Measurements from ENCODE around the gene NRTN.

NRTN gene

DNA sequence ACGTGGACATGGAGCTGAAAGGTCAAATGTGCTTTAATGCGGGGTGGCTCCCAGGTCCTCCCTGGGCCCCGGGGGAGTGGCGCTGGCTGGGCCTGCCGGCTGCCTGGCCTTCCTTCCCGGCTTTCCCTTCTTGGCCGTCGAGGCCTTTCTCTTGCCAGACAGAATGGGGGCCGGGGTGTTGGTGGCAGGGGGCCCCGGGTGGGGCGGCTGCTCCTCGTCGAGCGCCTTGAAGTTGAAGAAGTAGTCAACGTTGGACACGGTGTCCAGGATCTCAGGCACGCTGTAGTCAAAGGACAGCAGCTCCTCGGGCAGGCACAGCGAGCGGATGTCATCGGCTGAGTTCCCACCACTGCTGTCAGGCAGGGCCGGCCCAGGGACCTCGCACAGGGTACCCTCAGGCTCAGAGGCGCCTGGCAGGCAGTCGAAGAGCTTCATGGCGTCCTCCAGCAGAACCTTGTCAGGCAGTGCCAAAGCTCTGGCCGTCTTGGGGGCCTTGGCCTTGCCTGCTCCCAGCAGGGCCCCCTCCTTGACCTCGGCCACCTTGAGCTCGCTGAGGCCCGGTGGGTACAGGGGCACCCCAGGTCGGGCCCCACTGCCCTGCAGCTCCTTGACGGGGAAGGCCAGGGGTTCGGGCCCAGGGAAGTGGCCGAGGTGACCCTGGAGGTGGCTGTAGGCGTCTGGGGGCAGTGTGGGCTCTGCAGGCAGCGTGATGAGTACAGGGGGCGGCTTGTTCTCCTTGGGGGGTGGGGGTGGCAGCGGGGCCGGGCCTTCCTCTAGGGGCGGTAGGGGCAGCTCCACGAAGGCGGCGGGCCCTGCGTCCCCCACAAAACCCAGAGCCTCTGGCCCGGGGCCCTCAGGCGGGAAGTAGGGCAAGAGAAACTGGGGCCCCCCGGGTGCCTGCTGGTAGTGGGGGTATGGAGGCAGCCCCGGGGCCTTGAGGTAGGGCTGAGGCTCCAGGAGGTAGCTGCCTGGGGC, 21.6 kb upstream of the NRTN start:
- Histone ChIP-seq H3K9ac (ENCODE audit: low read length) (no peak overlapping the region), H3K4me1 (ENCODE audit: insufficient read depth, low read length) (no peaks in the 10 kb centered on the region), H3K36me3 (ENCODE audit: insufficient read depth, low read length) (peaks cover 26% of the 10 kb centered on the region), H3K27me3 (ENCODE audit: control insufficient read depth in 1 of 2, insufficient read depth in 2 of 2, low read length in 2 of 2) (no peaks in the 10 kb centered on the region), H3K4me3 (ENCODE audit: low read depth in 1 of 2, low read length in 2 of 2) (no peak overlapping the region), H3K9me3 (ENCODE audit: low read length) (no peaks in the 10 kb centered on the region), H3K27ac (ENCODE audit: low read depth, low read length) (no peak overlapping the region)

DNA sequence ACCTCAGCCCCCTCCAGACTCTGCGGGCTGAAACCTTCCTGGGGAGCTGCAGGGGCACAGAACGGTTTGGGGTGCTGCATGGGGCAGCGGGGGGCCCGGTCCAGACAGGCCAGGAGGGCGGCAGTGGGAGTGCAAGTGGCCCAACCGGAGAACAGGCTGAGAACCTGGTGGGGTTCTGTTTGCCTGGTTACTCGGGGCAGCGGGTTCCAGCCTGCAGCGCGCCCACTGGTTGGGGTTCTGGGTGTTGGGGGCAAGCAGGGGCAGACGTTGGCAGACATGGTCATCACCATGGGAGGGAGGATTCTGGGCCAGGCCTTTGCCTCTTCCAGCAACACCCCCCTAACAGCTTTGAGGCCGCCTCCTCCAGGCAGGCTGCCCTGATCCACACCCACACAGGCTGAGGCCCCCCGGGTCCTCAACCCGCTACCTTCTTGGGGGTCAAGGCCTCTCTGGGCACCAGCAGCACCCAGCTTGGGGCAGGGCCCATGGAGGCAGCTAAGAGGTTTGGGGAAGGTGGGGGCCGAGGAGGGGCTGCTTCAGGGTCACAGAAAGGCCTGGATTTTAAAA, 20.2 kb upstream of the NRTN start, which contains the start of gene PRR22:
TSS of gene PRR22 (minus strand) at position 166 of the 567 bp plus-strand sequence. CDS start at position 80, 86 bp downstream.
- H3K27me3 ChIP-seq (ENCODE audit: control insufficient read depth in 1 of 2, insufficient read depth in 2 of 2, low read length in 2 of 2): no peaks in the 10 kb centered on the region
- H3K27ac ChIP-seq (ENCODE audit: low read depth, low read length): no peak within 1 kb of the TSS
- peaks cover 39% of the 10 kb centered on the region for H3K36me3 ChIP-seq (ENCODE audit: insufficient read depth, low read length)
- no peak within 1 kb of the TSS for H3K4me3 ChIP-seq (ENCODE audit: low read depth in 1 of 2, low read length in 2 of 2)
- H3K4me1 ChIP-seq (ENCODE audit: insufficient read depth, low read length): peaks cover 2% of the 10 kb centered on the region
- H3K9me3 ChIP-seq (ENCODE audit: low read length): no peaks in the 10 kb centered on the region
- no peak within 1 kb of the TSS for H3K9ac ChIP-seq (ENCODE audit: low read length)

DNA sequence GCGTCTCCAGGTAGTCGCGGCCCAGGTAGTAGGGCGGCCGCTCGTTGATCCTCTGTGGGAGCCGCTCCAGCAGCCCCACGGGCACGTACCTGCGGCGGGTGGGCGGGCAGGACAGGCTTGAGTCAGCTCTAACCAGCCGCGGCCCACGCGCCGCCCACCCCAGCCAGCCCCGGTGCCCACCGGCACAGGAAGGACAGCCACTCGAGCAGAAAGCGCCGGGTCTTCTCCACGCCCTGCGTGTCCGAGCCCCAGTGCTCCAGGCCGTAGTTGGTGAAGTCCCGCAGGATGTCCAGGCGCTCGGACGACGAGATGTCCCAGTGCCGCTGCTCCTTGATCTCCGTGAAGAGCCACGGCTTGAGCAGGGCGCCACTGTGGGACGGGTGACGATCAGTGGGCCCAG, 19.4 kb upstream of the NRTN start:
- H3K4me1 ChIP-seq (ENCODE audit: insufficient read depth, low read length): peaks cover 9% of the 10 kb centered on the region
- H3K27ac ChIP-seq (ENCODE audit: low read depth, low read length): no peak overlapping the region
- no peak overlapping the region for H3K4me3 ChIP-seq (ENCODE audit: low read depth in 1 of 2, low read length in 2 of 2)
- H3K9me3 ChIP-seq (ENCODE audit: low read length): no peaks in the 10 kb centered on the region
- peaks cover 45% of the 10 kb centered on the region for H3K36me3 ChIP-seq (ENCODE audit: insufficient read depth, low read length)
- H3K9ac ChIP-seq (ENCODE audit: low read length): no peak overlapping the region
- no peaks in the 10 kb centered on the region for H3K27me3 ChIP-seq (ENCODE audit: control insufficient read depth in 1 of 2, insufficient read depth in 2 of 2, low read length in 2 of 2)

DNA sequence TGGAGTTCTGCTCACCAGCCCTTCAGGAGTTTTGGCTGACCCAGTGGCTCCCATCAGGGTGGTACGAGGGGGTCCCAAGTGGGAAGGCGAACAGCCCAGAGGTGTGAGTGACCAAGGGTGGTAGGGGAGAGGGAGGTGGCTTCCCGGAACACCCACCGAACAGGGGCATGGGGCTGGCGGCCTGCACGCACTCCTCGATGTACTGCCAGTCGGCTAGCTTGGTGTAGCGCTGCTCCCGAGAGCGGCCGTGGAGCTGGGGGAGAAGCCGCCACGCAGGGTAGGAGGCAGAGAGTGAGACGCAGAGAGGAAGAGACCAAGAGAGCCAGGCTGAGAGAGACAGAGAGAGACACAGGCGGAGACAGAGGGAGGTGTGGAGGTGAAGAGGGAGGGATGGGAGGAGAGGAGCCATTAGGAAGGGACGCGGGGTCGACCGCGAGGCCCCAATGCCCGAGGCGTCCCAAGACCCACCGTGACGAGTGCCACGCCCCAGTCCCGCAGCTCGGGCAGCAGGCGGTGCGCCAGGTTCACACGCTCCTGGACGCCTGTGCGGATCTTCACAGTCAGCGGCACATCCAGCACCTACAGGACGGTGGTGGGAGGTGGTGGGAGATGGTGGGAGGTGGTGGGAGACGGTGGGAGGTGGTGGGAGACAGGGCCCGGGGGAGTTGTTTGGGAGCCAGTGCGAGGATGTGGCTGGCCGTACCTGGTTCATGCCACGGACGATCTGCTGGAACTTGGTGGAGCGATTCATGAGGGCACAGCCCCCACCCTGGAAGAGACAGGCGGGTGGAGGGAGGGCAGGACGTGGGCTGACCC, 18.1 kb upstream of the NRTN start:
- Histone ChIP-seq H3K4me3 (ENCODE audit: low read depth in 1 of 2, low read length in 2 of 2) (no peak overlapping the region), H3K4me1 (ENCODE audit: insufficient read depth, low read length) (peaks cover 9% of the 10 kb centered on the region), H3K9me3 (ENCODE audit: low read length) (no peaks in the 10 kb centered on the region), H3K36me3 (ENCODE audit: insufficient read depth, low read length) (peaks cover 45% of the 10 kb centered on the region), H3K9ac (ENCODE audit: low read length) (no peak overlapping the region), H3K27me3 (ENCODE audit: control insufficient read depth in 1 of 2, insufficient read depth in 2 of 2, low read length in 2 of 2) (no peaks in the 10 kb centered on the region), H3K27ac (ENCODE audit: low read depth, low read length) (no peak overlapping the region)

DNA sequence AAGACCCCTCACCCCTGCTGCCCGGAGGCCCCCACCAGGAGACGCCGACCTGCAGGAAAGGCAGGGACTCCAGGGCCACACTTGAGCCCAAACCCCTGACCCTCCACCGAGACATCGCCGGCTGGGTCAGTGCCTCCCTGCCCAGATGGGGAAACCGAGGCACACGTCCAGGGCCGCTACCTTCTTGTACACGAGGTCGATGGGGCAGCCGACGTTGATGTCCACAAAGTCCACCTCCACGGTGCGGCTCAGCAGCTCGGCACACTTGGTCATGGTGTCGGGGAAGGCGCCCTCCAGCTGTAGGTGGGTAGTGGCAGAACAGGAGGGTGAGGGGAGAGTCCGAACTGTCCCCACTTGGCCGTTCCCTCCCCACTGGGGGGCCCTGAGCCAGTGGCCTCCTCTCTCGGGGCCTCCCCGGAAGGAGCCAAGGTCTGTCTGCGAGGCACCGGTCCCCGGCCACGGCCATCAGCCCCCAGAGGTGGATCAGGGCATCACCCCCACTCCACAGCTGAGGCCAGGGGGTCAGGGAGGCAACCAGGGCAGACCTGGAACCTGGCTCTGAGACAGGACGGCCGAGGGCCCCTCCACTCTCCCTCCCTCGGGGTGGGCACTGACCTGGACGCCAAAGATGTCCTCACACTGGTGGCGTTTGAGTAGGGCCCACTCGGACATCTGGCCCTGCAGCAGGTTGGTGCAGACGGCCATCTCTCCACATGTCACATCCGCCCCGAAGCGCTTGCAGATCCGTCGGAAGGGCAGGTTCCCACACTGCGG, 17.3 kb upstream of the NRTN start:
- H3K4me3 ChIP-seq (ENCODE audit: low read depth in 1 of 2, low read length in 2 of 2): no peak overlapping the region
- peaks cover 9% of the 10 kb centered on the region for H3K4me1 ChIP-seq (ENCODE audit: insufficient read depth, low read length)
- H3K36me3 ChIP-seq (ENCODE audit: insufficient read depth, low read length): peaks cover 45% of the 10 kb centered on the region
- H3K9ac ChIP-seq (ENCODE audit: low read length): no peak overlapping the region
- no peaks in the 10 kb centered on the region for H3K9me3 ChIP-seq (ENCODE audit: low read length)
- H3K27ac ChIP-seq (ENCODE audit: low read depth, low read length): no peak overlapping the region
- no peaks in the 10 kb centered on the region for H3K27me3 ChIP-seq (ENCODE audit: control insufficient read depth in 1 of 2, insufficient read depth in 2 of 2, low read length in 2 of 2)

DNA sequence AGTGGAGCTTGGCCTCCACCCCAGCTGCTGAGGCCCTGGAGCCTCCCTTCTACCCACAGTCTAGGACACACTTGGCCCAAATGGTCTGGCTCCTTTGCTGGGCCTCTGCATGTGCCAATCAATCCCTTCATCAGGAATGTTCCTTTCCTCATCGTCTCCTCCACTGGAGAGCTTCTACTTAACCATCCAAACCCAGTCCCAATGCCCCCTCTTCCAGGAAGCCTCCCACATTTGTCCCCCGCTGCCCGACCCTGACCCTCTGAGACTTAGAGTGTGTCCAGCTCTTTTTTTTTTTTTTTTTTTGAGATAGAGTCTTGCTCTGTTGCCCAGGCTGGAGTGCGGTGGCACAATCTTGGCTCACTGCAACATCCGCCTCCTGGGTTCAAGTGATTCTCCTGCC, 16.4 kb upstream of the NRTN start:
- Histone ChIP-seq H3K9ac (ENCODE audit: low read length) (no peak overlapping the region), H3K4me3 (ENCODE audit: low read depth in 1 of 2, low read length in 2 of 2) (no peak overlapping the region), H3K27ac (ENCODE audit: low read depth, low read length) (no peak overlapping the region), H3K27me3 (ENCODE audit: control insufficient read depth in 1 of 2, insufficient read depth in 2 of 2, low read length in 2 of 2) (no peaks in the 10 kb centered on the region), H3K36me3 (ENCODE audit: insufficient read depth, low read length) (peaks cover 45% of the 10 kb centered on the region), H3K9me3 (ENCODE audit: low read length) (no peaks in the 10 kb centered on the region), H3K4me1 (ENCODE audit: insufficient read depth, low read length) (peaks cover 9% of the 10 kb centered on the region)

DNA sequence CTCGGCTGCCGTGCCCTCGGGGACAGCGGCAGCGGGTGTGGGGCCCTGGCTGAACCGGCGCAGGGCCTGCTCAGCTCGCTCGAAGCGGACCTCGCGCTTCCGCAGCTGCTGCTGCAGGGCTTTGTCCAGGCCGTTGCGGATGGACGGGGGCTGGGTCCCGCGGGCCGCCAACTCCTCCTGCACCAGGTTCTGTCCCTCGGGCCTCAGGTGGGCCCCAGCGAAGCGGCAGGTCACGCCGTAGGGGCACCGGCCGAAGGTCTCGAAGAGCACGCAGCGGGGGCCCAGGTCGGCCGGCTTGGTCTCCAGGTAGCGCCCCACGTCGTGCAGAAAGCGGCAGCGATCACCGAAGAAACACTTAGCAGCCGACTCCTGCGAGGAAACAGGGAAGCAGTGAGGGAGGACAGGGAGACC, 15.5 kb upstream of the NRTN start:
- H3K9ac ChIP-seq (ENCODE audit: low read length): no peak overlapping the region
- H3K27me3 ChIP-seq (ENCODE audit: control insufficient read depth in 1 of 2, insufficient read depth in 2 of 2, low read length in 2 of 2): no peaks in the 10 kb centered on the region
- H3K36me3 ChIP-seq (ENCODE audit: insufficient read depth, low read length): peaks cover 45% of the 10 kb centered on the region
- no peaks in the 10 kb centered on the region for H3K9me3 ChIP-seq (ENCODE audit: low read length)
- H3K4me1 ChIP-seq (ENCODE audit: insufficient read depth, low read length): peaks cover 9% of the 10 kb centered on the region
- H3K4me3 ChIP-seq (ENCODE audit: low read depth in 1 of 2, low read length in 2 of 2): no peak overlapping the region
- no peak overlapping the region for H3K27ac ChIP-seq (ENCODE audit: low read depth, low read length)

DNA sequence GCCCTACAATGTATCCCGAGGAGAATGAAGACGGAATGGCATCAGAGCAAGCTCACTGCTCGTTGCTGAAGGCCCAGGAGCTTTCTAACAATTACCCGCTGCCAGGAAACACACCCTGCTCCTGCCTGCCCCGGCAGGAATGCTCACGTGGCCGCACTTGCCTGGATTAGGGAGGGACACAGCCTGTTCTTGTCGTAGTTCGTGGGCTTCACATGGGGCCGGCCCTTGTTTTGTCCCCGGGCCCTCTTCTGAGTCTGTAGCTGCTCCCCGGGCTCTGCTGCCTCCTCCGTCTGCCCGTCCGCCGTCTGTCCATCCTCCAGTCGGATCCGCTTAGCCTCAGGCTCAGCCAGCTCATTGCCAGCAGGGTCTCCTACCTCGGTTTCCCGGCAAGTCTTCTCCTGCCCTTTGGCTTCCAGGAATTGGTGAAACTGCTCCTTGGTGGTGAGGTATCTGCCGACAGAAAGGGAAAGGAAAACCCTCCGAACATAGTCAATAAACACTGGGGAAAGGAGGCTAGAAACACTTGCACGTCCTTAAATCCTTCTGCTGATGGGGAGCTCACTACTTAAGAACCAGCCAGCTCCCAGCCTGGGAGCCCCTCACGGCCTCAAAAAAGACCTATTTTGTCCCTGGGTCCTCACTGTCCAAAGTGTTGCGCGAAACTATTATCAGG, 14.8 kb upstream of the NRTN start:
- H3K4me3 ChIP-seq (ENCODE audit: low read depth in 1 of 2, low read length in 2 of 2): peak overlapping the region; percentile 78 to 100
- no peaks in the 10 kb centered on the region for H3K27me3 ChIP-seq (ENCODE audit: control insufficient read depth in 1 of 2, insufficient read depth in 2 of 2, low read length in 2 of 2)
- H3K36me3 ChIP-seq (ENCODE audit: insufficient read depth, low read length): peaks cover 45% of the 10 kb centered on the region
- peak overlapping the region; percentile 99 for H3K27ac ChIP-seq (ENCODE audit: low read depth, low read length)
- H3K9ac ChIP-seq (ENCODE audit: low read length): no peak overlapping the region
- no peaks in the 10 kb centered on the region for H3K9me3 ChIP-seq (ENCODE audit: low read length)
- peaks cover 9% of the 10 kb centered on the region for H3K4me1 ChIP-seq (ENCODE audit: insufficient read depth, low read length)

DNA sequence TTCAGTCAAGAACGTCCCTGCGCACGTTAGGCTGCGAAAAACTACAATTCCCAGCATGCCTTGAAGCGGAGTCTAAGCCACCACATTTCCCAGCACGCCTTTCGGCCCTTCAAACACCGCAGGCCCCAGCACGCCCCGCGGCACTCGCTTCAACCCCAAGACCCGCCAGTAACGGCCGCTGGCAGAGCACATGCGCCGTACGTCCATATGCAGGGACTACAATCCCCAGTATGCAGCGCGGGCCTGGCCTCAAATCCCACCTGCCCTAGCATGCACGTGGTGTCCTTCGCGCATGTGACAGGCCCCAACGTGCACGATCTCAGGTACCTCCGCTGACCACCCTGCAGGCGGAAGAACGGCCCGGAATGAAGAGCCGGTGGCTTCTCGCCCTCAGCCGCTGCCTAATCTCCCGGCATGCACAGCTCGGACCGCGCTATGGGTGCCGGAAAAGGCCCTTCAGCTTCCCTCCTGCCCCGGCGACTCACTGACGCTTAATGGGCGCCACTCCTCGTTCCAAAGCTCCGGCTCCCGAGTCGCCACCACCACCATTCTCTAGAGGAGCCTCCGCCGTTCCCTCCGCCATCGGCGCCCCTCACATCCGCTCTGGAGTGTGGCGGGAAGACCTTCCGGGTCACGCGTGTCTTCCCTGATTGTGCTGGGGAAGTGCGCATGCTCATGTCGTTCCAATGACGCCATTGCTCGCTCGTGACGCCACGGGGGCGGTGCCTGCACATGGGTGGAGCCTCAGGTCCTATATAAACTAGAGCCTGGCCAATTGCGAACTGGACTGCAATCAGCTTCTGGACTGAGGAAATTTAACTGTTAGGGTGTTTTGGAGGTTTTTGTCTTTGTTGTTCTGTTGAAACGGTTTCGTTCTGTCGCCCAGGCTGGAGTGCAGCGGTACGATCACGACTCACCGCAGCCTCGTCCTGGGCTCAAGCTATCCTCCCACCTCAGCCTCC, 14.0 kb upstream of the NRTN start, which contains the start of gene DUS3L:
TSS of gene DUS3L (minus strand) at position 605 of the 962 bp plus-strand sequence. CDS start at position 583, 22 bp downstream.
- H3K27me3 ChIP-seq (ENCODE audit: control insufficient read depth in 1 of 2, insufficient read depth in 2 of 2, low read length in 2 of 2): no peaks in the 10 kb centered on the region
- peak within 1 kb of the TSS; percentile 78 to 100 for H3K4me3 ChIP-seq (ENCODE audit: low read depth in 1 of 2, low read length in 2 of 2)
- H3K27ac ChIP-seq (ENCODE audit: low read depth, low read length): peak within 1 kb of the TSS; percentile 99
- peaks cover 42% of the 10 kb centered on the region for H3K36me3 ChIP-seq (ENCODE audit: insufficient read depth, low read length)
- H3K4me1 ChIP-seq (ENCODE audit: insufficient read depth, low read length): peaks cover 9% of the 10 kb centered on the region
- peak within 1 kb of the TSS; percentile 51 for H3K9ac ChIP-seq (ENCODE audit: low read length)
- no peaks in the 10 kb centered on the region for H3K9me3 ChIP-seq (ENCODE audit: low read length)

Measured in muscle layer of colon (tissue), 2 donors.